ENCODE measurements around the gene GMPPB.

The GMPPB gene

GRCh38 chr3:49718858-49719213 is 4.9 kb downstream of the GMPPB start:
- H3K4me3 ChIP-seq (ENCODE audit: low read depth, low read length) = peak overlapping the region; percentile 53
- DNase-seq = no peak
- no peak for TF ChIP-seq CTCF (IDR thresholded peaks at IDR 0.05; ENCODE audit: low read depth, low read length, missing control alignments)
- H3K27ac ChIP-seq = no peak overlapping the region
- in situ Hi-C loops (cut with HindIII; ENCODE audit: low pct_ligation_motif_present, low sequenced_read_pairs) = no loop called here
- H3K36me3 ChIP-seq (replicated peaks) = peaks cover 22% of the 10 kb centered on the region
- H3K27me3 ChIP-seq (replicated peaks) = no peaks in the 10 kb centered on the region

GRCh38 chr3:49717959-49718857 is 5.5 kb downstream of the GMPPB start:
- Histone ChIP-seq H3K27ac (no peak overlapping the region), H3K36me3 (replicated peaks) (peaks cover 22% of the 10 kb centered on the region), H3K27me3 (replicated peaks) (no peaks in the 10 kb centered on the region), H3K4me3 (ENCODE audit: low read depth, low read length) (no peak overlapping the region)
- no peak for TF ChIP-seq CTCF (IDR thresholded peaks at IDR 0.05; ENCODE audit: low read depth, low read length, missing control alignments)
- in situ Hi-C loops (cut with HindIII; ENCODE audit: low pct_ligation_motif_present, low sequenced_read_pairs) = no loop called here
- no peak for DNase-seq

GRCh38 chr3:49717211-49717958 is 6.4 kb downstream of the GMPPB start:
- DNase-seq = no peak
- Histone ChIP-seq H3K4me3 (ENCODE audit: low read depth, low read length) (no peak overlapping the region), H3K27me3 (replicated peaks) (no peaks in the 10 kb centered on the region), H3K36me3 (replicated peaks) (peaks cover 18% of the 10 kb centered on the region), H3K27ac (no peak overlapping the region)
- TF ChIP-seq CTCF (IDR thresholded peaks at IDR 0.05; ENCODE audit: low read depth, low read length, missing control alignments) = no peak
- in situ Hi-C loops (cut with HindIII; ENCODE audit: low pct_ligation_motif_present, low sequenced_read_pairs) = no loop called here

DNA sequence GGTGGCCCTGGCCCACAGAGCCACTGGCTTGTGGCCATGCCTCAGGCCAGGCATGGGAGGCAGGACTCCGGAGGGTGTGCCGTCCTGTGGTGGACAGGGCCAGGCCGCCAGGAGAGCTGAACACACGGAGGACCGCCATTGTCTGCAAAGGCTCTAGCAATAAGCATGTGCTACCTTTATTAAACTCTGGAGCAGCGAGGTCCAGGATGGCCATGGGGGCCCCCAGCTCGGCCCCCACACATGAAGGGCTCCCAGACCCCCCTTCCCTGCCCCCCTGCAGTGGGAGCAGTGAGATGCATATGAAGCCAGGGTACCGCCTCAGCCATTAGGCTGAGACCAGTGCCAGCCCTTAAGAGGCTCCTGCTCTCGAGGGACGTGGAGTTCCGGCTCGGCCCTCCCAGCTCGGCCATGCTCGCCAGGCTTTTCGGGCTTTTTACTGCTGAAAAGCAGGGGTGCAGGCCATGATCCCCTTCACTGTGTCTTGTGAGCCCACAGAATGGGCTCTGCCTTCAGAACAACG is 7.0 kb downstream of the GMPPB start:
- Histone ChIP-seq H3K27ac (no peak overlapping the region), H3K27me3 (replicated peaks) (no peaks in the 10 kb centered on the region), H3K4me3 (ENCODE audit: low read depth, low read length) (no peak overlapping the region), H3K36me3 (replicated peaks) (peaks cover 13% of the 10 kb centered on the region)
- DNase-seq = no peak
- in situ Hi-C loops (cut with HindIII; ENCODE audit: low pct_ligation_motif_present, low sequenced_read_pairs) = no loop called here
- no peak for TF ChIP-seq CTCF (IDR thresholded peaks at IDR 0.05; ENCODE audit: low read depth, low read length, missing control alignments)

DNA sequence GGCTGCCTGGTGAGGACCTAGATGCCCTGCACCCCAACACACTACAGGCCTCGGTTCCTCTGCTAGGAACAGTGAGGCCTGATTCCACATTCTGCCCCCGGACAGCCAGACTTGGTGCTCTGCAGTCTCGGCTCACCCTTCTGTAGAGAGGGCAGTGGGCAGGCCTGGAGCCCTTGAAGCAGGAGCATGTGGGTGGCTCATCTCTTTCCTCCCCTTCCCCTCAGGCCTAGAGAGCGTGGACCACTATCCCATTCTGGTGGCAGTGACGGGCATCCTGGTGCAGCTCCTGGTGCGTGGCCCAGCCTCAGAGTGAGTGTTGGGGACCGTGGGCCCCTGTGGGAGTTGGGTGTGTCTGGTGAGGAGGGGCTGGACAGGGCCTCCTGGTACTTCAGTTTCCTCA is 7.6 kb downstream of the GMPPB start:
- in situ Hi-C loops (cut with HindIII; ENCODE audit: low pct_ligation_motif_present, low sequenced_read_pairs) = no loop called here

More for the DNA sequence above, 7.6 kb downstream of the GMPPB start:
- Histone ChIP-seq H3K27ac (no peak overlapping the region), H3K4me3 (ENCODE audit: low read depth, low read length) (no peak overlapping the region), H3K36me3 (replicated peaks) (peaks cover 7% of the 10 kb centered on the region), H3K27me3 (replicated peaks) (no peaks in the 10 kb centered on the region)
- TF ChIP-seq CTCF (IDR thresholded peaks at IDR 0.05; ENCODE audit: low read depth, low read length, missing control alignments) = no peak
- DNase-seq = no peak
